ENCODE results near the gene SPRYD3.
"Not testable (repeated sequence)": the region's sequence is repeated elsewhere in the genome, so short reads cannot be mapped to it uniquely, and the experiment has no call there.

SPRYD3 gene

GRCh38 chr12:53094796-53095595, 15.8 kb upstream of the SPRYD3 start:
- H2AFZ ChIP-seq (ENCODE audit: low read depth, low read length, severe bottlenecking); H3F3A ChIP-seq (ENCODE audit: insufficient read depth); H3K27ac ChIP-seq (ENCODE audit: low read depth, low read length); H4K20me1 ChIP-seq (ENCODE audit: low read depth, low read length); H3K79me2 ChIP-seq (ENCODE audit: insufficient read depth, low read length); H3K4me2 ChIP-seq (ENCODE audit: low read depth, low read length, poor library complexity, severe bottlenecking); H3K36me3 ChIP-seq (ENCODE audit: low read length); H3K9ac ChIP-seq (ENCODE audit: low read length); H3K4me3 ChIP-seq (ENCODE audit: insufficient read depth, low read length, poor library complexity, severe bottlenecking); H3K9me3 ChIP-seq (ENCODE audit: insufficient read depth, low read length); H3K27me3 ChIP-seq (ENCODE audit: low read length); H3K9me2 ChIP-seq (replicated peaks; ENCODE audit: insufficient read depth, low read length): not testable (repeated sequence)

GRCh38 chr12:53094394-53094787, 15.2 kb upstream of the SPRYD3 start:
- Histone ChIP-seq H3K79me2 (ENCODE audit: insufficient read depth, low read length) (no peaks in the 10 kb centered on the region), H3K36me3 (ENCODE audit: low read length) (no peaks in the 10 kb centered on the region), H3K4me2 (ENCODE audit: low read depth, low read length, poor library complexity, severe bottlenecking) (no peak overlapping the region), H3K9me3 (ENCODE audit: insufficient read depth, low read length) (no peaks in the 10 kb centered on the region), H4K20me1 (ENCODE audit: low read depth, low read length) (no peaks in the 10 kb centered on the region), H2AFZ (ENCODE audit: low read depth, low read length, severe bottlenecking) (no peak overlapping the region), H3K9me2 (replicated peaks; ENCODE audit: insufficient read depth, low read length) (no peaks in the 10 kb centered on the region), H3K27me3 (ENCODE audit: low read length) (no peaks in the 10 kb centered on the region), H3K9ac (ENCODE audit: low read length) (no peak overlapping the region), H3K27ac (ENCODE audit: low read depth, low read length) (no peak overlapping the region), H3F3A (ENCODE audit: insufficient read depth) (peaks cover 8% of the 10 kb centered on the region), H3K4me3 (ENCODE audit: insufficient read depth, low read length, poor library complexity, severe bottlenecking) (no peak overlapping the region)
- no peak for TF ChIP-seq CTCF (IDR thresholded peaks at IDR 0.05; ENCODE audit: insufficient read depth, low read length, poor library complexity, severe bottlenecking)
- TF ChIP-seq EZH2phosphoT487 (conservative IDR thresholded peaks at IDR 0.05; ENCODE audit: low read length) = no peak

GRCh38 chr12:53093777-53094393, 14.7 kb upstream of the SPRYD3 start:
- H3K36me3 ChIP-seq (ENCODE audit: low read length) = no peaks in the 10 kb centered on the region
- no peak overlapping the region for H3K4me3 ChIP-seq (ENCODE audit: insufficient read depth, low read length, poor library complexity, severe bottlenecking)
- H4K20me1 ChIP-seq (ENCODE audit: low read depth, low read length) = no peaks in the 10 kb centered on the region
- H3K9me3 ChIP-seq (ENCODE audit: insufficient read depth, low read length) = no peaks in the 10 kb centered on the region
- no peak overlapping the region for H2AFZ ChIP-seq (ENCODE audit: low read depth, low read length, severe bottlenecking)
- H3K27ac ChIP-seq (ENCODE audit: low read depth, low read length) = no peak overlapping the region
- H3K4me2 ChIP-seq (ENCODE audit: low read depth, low read length, poor library complexity, severe bottlenecking) = no peak overlapping the region
- H3F3A ChIP-seq (ENCODE audit: insufficient read depth) = peaks cover 7% of the 10 kb centered on the region
- TF ChIP-seq EZH2phosphoT487 (conservative IDR thresholded peaks at IDR 0.05; ENCODE audit: low read length) (no peak), CTCF (IDR thresholded peaks at IDR 0.05; ENCODE audit: insufficient read depth, low read length, poor library complexity, severe bottlenecking) (no peak)
- no peaks in the 10 kb centered on the region for H3K9me2 ChIP-seq (replicated peaks; ENCODE audit: insufficient read depth, low read length)
- no peak overlapping the region for H3K9ac ChIP-seq (ENCODE audit: low read length)
- no peaks in the 10 kb centered on the region for H3K79me2 ChIP-seq (ENCODE audit: insufficient read depth, low read length)
- H3K27me3 ChIP-seq (ENCODE audit: low read length) = no peaks in the 10 kb centered on the region

- H3K4me3 ChIP-seq (ENCODE audit: insufficient read depth, low read length, poor library complexity, severe bottlenecking) = no peak overlapping the region
Observed at GRCh38 chr12:53091756-53092155, 12.6 kb upstream of the SPRYD3 start.

More at GRCh38 chr12:53091756-53092155, 12.6 kb upstream of the SPRYD3 start:
- H4K20me1 ChIP-seq (ENCODE audit: low read depth, low read length) = no peaks in the 10 kb centered on the region
- H3K27me3 ChIP-seq (ENCODE audit: low read length) = no peaks in the 10 kb centered on the region
- H3K27ac ChIP-seq (ENCODE audit: low read depth, low read length) = no peak overlapping the region
- H3K9me3 ChIP-seq (ENCODE audit: insufficient read depth, low read length) = no peaks in the 10 kb centered on the region
- no peaks in the 10 kb centered on the region for H3K9me2 ChIP-seq (replicated peaks; ENCODE audit: insufficient read depth, low read length)
- H3K36me3 ChIP-seq (ENCODE audit: low read length) = no peaks in the 10 kb centered on the region
- no peak overlapping the region for H3K9ac ChIP-seq (ENCODE audit: low read length)
- H3F3A ChIP-seq (ENCODE audit: insufficient read depth) = no peaks in the 10 kb centered on the region
- H2AFZ ChIP-seq (ENCODE audit: low read depth, low read length, severe bottlenecking) = no peak overlapping the region
- H3K79me2 ChIP-seq (ENCODE audit: insufficient read depth, low read length) = no peaks in the 10 kb centered on the region
- H3K4me2 ChIP-seq (ENCODE audit: low read depth, low read length, poor library complexity, severe bottlenecking) = no peak overlapping the region
- TF ChIP-seq EZH2phosphoT487 (conservative IDR thresholded peaks at IDR 0.05; ENCODE audit: low read length) (no peak), CTCF (IDR thresholded peaks at IDR 0.05; ENCODE audit: insufficient read depth, low read length, poor library complexity, severe bottlenecking) (no peak)
